GM18498 (cell line): Measurements from ENCODE around the gene SLCO2B1.

Source experiments
- ATAC-seq: cut with Tn5 transposase; IDR thresholded peaks from one replicate; pipeline ENCODE4 v1.9.1; 2021; ENCODE audit warnings: mild to moderate bottlenecking, moderate library complexity; ENCODE audit not compliant: unreplicated experiment

SLCO2B1 gene

DNA sequence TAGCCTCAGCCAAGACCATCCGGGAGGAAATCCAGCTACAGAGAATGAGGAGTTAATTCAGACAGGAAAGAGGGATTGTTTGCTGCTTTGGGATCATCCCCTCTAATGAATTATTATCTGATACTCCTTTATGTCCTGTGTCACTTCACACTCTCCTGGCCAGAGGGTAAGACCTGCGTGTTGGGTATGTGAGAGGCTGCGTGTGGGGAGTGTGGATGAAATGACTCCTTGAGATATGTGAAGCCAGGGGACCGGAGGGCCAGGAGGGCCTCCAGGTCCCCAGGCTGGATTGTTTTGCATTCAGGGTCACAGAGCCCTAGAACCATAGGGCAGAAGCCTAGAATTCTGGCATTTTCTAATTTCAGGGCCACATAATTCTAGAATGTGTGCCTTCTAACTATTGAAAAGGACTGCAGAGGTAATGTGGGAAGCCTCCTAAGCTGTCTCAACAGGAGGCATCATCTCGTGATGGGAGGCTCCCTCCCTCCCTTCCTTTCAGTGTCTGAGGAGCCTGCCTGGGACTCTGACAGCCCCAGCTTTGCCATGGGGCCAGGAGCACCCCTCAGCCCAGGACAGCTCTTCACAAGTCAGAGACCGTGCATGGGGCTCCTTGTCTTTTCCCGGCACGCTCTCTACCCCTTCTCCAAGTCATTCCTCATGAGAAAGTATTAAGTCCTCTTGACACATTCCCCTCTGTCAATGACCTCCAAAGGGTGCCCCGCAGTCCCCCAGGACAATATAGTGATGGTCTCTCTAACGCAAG lies 93.3 kb downstream of the SLCO2B1 start:
- no peak for ATAC-seq

DNA sequence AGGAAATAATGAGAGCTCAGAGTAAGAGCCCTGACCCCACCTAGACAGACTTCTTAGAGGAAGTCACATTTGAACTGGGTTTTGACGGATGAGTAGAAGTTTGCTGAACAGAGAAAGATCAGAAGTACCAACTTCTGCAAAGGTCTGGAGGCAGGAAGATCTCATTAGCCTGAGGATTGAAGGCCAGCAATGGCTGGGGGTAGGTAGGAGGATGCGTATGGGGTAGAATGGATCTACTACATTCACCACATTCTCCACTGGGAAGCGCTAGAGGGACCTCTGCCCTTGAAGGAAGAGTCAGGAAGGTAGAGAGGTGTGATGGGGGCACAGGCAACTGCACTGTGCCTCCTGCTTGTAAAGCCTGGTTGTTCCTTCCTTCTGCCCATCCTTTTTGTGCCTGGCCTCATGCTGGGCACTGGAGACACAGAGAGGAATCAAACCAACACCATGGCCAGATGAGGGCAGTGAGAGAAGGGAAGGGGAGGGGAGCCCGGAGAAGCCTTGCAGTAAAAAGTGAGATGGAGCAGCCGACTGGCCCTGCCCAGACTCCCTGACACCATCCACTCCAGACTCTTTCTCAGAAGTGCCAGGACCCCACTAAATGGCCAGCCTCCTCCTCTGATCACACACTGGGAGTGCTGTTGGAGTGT lies 94.6 kb downstream of the SLCO2B1 start:
- no peak for ATAC-seq

DNA sequence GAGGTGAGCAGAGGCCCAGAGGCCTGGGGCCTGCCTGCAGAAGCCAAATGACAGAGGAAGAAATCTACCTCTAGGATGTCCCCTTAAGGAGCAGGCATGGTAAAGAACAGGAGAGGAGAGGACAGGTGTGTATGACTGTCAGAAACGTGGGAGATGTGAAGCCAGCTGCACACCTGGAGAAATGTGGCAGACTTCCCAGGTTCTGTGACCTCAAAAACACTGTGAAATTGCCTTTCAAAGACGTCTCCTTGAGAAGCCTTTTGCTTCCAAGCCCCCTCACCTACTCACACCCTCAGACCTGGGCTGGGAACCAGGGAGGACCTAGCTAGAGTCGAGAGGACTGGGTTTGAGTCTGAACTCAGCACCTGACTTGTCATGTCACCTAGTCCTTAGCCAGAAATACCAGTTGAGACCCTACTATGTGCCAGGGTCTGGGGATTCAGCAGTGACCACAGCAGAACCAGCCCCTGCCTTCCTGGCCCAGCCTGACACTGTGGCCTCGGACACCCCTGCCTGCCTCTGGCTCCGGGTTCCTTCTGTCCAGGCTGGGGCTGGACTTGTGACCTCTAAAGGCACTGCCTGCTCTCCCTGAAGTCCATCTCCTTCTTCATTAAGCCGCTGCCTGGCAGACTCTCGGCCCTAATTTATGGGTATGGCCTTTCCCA lies 95.2 kb downstream of the SLCO2B1 start:
- no peak for ATAC-seq

DNA sequence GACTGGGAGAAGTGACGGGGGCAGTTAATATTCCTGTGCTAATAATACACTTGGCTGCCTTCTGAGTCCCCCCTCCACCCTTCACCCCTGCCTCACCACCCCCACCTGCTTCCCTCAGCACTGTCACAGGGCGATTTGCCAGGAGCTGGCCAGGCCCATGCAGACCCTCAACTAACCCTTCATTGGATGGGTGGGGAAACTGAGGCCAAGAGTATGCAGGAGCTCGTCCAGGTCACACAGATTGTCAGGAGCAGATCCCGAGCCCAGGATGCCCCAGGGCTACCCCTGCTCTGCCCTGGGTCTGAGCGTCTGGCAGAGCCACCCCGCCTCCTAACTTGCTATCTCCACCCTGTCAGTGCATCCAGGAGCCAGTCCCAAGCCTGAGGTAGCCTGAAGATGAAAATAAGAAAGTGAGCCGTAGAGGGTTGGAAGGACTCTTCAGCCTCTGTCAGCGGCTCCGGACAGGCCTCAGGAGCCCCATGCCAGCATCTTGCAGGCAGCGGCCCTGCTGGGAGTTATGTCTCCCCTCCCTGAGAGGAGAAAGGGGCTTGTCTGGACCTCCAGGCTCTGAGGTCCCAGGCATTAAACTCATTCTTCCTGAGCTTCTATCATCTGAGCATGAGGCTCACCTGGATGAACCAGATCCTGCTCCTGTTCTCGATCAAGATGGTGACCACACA lies 95.9 kb downstream of the SLCO2B1 start:
- no peak for ATAC-seq

DNA sequence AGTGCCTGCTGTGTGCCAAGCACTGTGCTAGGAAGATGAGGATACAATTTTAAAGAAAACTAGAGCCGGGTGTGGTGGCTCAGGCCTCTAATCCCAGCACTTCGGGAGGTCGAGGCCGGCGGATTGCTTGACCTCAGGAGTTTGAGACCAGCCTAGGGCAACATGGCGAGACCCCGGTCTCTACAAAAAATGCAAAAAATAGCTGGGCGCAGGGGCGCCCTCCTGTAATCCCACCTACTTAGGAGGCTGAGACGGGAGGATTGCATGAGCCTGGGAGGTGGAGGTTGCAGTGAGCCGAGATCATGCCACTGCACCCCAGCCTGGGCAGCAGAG lies 98.0 kb downstream of the SLCO2B1 start:
- ATAC-seq = no peak

DNA sequence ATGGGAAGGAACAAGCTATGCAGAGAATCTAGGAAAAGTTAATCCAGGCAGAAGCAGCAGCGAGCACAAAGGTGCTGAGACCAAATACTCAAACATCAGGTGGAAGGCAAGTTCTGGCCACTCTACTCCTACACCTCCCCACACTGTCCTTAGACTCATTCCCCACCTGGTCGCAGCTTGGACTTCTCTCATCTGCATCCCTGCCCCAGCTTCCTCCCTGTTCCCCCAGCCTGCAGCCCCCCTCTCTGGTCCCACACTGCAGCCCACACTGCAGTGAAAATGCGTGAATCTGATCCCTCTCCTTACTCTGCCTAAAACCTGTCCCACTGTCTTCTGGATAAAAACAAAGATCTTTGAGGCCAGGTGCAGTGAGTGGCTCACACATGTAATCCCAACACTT lies 98.8 kb downstream of the SLCO2B1 start:
- ATAC-seq = no peak

DNA sequence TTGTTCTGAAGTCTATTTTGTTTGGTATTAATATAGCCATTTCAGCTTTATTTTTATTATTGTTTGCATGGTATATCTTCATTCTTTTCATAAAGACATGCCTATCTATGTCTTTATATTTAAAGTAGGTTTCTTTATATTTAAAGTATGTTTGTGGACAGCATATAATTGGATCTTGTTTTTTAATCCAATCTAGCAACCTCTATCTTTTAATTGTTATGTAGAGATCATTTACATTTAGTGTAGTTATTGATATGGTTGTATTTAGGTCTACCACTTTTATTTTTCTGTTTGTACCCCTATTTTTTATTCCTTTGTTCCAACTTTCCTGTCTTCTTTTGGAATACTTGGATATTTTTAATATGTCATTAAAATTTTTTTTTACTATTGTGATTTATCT lies 103.4 kb downstream of the SLCO2B1 start:
- no peak for ATAC-seq
